KMS-11 (cell line): ENCODE data around the gene INPP5D.
A peak's percentile ranks its signal among the peaks of the same experiment; 100 is the strongest.

Source experiments
- H2AFZ ChIP-seq: fragments of 200-600 bp; sonication (generic); 2 replicates; pipeline ENCODE4 v1.6.1; 2016; ENCODE audit warnings: antibody characterized with exemption, mixed run types, low read depth
- H3K27ac ChIP-seq: fragments of 200-600 bp; sonication (generic); 2 replicates; pipeline ENCODE4 v1.6.1; 2016; ENCODE audit warnings: mild to moderate bottlenecking, mixed run types
- H3K27me3 ChIP-seq: fragments of 200-600 bp; sonication (generic); 2 replicates; pipeline ENCODE4 v1.6.1; 2017; ENCODE audit warnings: mild to moderate bottlenecking, low read depth, mixed run types, moderate library complexity; ENCODE audit not compliant: insufficient read depth
- H3K36me3 ChIP-seq: fragments of 200-600 bp; sonication (generic); 2 replicates; pipeline ENCODE4 v1.6.1; 2017; ENCODE audit warnings: mild to moderate bottlenecking, mixed run types; ENCODE audit not compliant: insufficient read depth
- H3K4me1 ChIP-seq: fragments of 200-600 bp; sonication (generic); 2 replicates; pipeline ENCODE4 v1.6.1; 2016; ENCODE audit warnings: mild to moderate bottlenecking, low read depth, mixed run types; ENCODE audit not compliant: poor library complexity, severe bottlenecking
- H3K4me2 ChIP-seq: fragments of 200-600 bp; sonication (generic); 2 replicates; pipeline ENCODE4 v1.7.0; 2016; ENCODE audit warnings: mild to moderate bottlenecking, mixed run types
- H3K4me3 ChIP-seq: fragments of 200-600 bp; sonication (generic); IDR thresholded peaks from 2 replicates; pipeline ENCODE4 v1.6.1; 2017; ENCODE audit warnings: low read depth, low read length, mixed read lengths; ENCODE audit not compliant: insufficient read depth
- H3K79me2 ChIP-seq: fragments of 200-600 bp; sonication (generic); 2 replicates; pipeline ENCODE4 v1.6.1; 2016; ENCODE audit warnings: low read depth, mixed run types; ENCODE audit not compliant: insufficient read depth
- H3K9ac ChIP-seq: fragments of 200-600 bp; sonication (generic); 2 replicates; pipeline ENCODE4 v1.6.1; 2016; ENCODE audit warnings: mild to moderate bottlenecking, mixed run types
- H4K20me1 ChIP-seq: fragments of 200-600 bp; sonication (generic); 2 replicates; pipeline ENCODE4 v1.6.1; 2016; ENCODE audit warnings: mild to moderate bottlenecking, mixed run types; ENCODE audit not compliant: insufficient read depth
- TF ChIP-seq, protein P1 (sequence below): fragments of 200-600 bp; sonication (generic); conservative IDR thresholded peaks from 2 replicates; pipeline ENCODE4 v1.6.1; 2017; ENCODE audit warnings: low read depth, mild to moderate bottlenecking, antibody characterized with exemption, low read length, moderate library complexity, mixed read lengths

The INPP5D gene

DNA sequence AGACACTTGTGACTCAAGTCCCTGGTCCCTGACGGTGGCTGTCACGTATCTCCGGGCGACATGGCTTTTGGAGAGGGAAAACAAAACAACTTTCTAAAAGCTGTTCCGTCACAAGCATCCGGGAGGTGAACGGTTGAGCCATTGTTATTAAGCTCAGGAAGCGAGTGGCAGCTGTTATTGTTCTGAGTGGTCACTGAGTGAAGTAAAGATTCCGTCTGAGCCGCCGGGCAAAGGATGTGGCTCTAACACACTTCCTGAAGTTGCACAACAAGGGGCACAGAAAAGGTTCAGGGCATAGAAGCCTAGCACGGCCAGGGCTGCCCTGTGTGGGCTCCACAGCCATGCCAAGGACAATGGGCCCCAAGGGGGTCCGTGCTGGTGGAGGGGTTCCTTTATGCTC lies 24.3 kb downstream of the INPP5D start:
- H3K79me2 ChIP-seq = 0 out of 2 replicates have a peak, but pooled peaks cover 12% of the 10 kb centered on the region
- H3K9ac ChIP-seq = no peak overlapping the region

DNA sequence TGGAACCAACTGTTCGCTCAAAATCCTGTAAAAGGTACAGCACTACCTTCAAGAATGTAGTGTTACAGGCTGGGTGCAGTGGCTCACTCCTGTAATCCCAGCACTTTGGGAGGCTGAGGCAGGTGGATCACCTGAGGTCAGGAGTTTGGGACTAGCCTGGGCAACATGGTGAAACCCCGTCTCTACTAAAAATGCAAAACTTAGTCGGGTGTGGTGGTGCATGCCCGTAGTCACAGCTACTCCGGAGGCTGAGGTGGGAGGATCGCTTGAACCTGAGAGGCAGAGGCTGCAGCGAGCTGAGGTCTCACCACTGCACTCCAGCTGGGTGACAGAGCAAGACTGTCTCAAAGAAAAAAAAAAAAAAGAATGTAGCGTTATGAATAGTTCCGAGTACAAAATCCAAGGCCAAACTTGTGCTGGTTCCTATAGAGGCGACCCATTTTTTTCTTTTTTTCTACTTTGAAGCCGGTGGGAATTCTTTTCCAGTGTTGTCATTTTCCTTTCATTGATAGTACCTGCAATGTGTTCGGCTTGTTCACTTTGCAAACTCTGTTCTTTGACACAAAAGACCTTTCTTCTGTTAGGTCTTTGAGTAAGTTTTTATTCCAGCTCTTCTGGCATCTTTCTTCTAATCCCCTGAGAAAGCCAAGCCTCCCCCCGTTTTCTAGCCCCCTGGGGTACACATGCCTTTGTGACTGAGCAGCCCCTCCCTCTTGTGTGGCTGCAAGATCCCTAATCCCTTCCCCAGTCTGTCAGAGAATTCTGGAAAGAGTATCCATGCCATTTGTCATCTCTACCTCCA lies 25.1 kb downstream of the INPP5D start:
- Histone ChIP-seq H2AFZ (no peak overlapping the region), H3K36me3 (no peaks in the 10 kb centered on the region), H3K4me2 (no peak overlapping the region; the same call in 1 of the 2 replicates), H3K4me3 (no peak overlapping the region), H3K27me3 (no peaks in the 10 kb centered on the region), H3K79me2 (0 out of 2 replicates have a peak, but pooled peaks cover 12% of the 10 kb centered on the region), H3K9ac (no peak overlapping the region), H3K27ac (peak overlapping the region; percentile 88; the same call in 1 of the 2 replicates), H3K4me1 (peaks cover 72% of the 10 kb centered on the region), H4K20me1 (no peaks in the 10 kb centered on the region)
- TF ChIP-seq, protein P1, sequence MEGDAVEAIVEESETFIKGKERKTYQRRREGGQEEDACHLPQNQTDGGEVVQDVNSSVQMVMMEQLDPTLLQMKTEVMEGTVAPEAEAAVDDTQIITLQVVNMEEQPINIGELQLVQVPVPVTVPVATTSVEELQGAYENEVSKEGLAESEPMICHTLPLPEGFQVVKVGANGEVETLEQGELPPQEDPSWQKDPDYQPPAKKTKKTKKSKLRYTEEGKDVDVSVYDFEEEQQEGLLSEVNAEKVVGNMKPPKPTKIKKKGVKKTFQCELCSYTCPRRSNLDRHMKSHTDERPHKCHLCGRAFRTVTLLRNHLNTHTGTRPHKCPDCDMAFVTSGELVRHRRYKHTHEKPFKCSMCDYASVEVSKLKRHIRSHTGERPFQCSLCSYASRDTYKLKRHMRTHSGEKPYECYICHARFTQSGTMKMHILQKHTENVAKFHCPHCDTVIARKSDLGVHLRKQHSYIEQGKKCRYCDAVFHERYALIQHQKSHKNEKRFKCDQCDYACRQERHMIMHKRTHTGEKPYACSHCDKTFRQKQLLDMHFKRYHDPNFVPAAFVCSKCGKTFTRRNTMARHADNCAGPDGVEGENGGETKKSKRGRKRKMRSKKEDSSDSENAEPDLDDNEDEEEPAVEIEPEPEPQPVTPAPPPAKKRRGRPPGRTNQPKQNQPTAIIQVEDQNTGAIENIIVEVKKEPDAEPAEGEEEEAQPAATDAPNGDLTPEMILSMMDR = no peak

More for the DNA sequence above, 24.3 kb downstream of the INPP5D start:
- TF ChIP-seq, protein P1 = no peak
- no peaks in the 10 kb centered on the region for H3K36me3 ChIP-seq
- H3K27ac ChIP-seq = peak overlapping the region; percentile 90; the same call in 1 of the 2 replicates
- H3K27me3 ChIP-seq = no peaks in the 10 kb centered on the region
- no peak overlapping the region for H2AFZ ChIP-seq
- H3K4me3 ChIP-seq = no peak overlapping the region
- peak overlapping the region; percentile 94; the same call in 1 of the 2 replicates for H3K4me2 ChIP-seq
- H3K4me1 ChIP-seq = peaks cover 72% of the 10 kb centered on the region
- no peaks in the 10 kb centered on the region for H4K20me1 ChIP-seq

GRCh38 chr2:233085839-233086150 lies 25.7 kb downstream of the INPP5D start:
- Histone ChIP-seq H4K20me1 (no peaks in the 10 kb centered on the region), H3K79me2 (0 out of 2 replicates have a peak, but pooled peaks cover 12% of the 10 kb centered on the region), H3K27ac (peak overlapping the region; percentile 88; the same call in 1 of the 2 replicates), H3K36me3 (no peaks in the 10 kb centered on the region), H3K4me3 (no peak overlapping the region), H3K4me1 (peaks cover 70% of the 10 kb centered on the region), H2AFZ (no peak overlapping the region), H3K27me3 (no peaks in the 10 kb centered on the region), H3K4me2 (no peak overlapping the region; the same call in none of the 2 replicates), H3K9ac (no peak overlapping the region)
- TF ChIP-seq, protein P1 = no peak

DNA sequence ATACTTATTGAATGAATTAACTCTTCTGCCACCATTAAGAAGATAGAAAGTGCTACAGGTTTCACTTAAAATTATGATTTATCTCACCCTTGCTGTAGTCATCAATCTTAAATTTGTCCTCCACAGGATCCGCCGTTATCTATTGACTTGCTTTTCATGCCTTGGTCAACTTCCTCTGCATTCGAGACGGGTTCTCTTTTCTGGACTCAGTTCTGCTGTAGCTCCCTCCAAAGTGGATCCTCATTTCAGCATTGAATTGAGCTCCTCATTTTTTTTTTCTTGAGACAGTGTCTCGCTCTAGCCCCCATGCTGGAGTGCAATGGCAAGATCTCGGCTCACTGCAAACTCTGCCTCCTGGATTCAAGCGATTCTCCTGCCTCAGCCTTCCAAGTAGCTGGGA lies 27.6 kb downstream of the INPP5D start:
- Histone ChIP-seq H3K4me1 (peaks cover 50% of the 10 kb centered on the region), H3K27ac (peak overlapping the region; percentile 88; the same call in 1 of the 2 replicates), H3K9ac (no peak overlapping the region), H3K79me2 (peaks cover 12% of the 10 kb centered on the region; the same call in 1 of the 2 replicates), H2AFZ (no peak overlapping the region), H3K36me3 (no peaks in the 10 kb centered on the region), H3K27me3 (no peaks in the 10 kb centered on the region), H3K4me3 (no peak overlapping the region), H4K20me1 (no peaks in the 10 kb centered on the region), H3K4me2 (peak overlapping the region; percentile 94; the same call in 1 of the 2 replicates)
- TF ChIP-seq, protein P1 = no peak
